Immature natural killer cell (primary cell): ENCODE data around the gene NREP. TPM values are rescaled to one million over a fixed set of nuclear protein-coding genes. Genes with fewer than 3 reads are reported as not detected.

ENCODE experiments used
- DNase-seq, 3 donors: peaks; one replicate each; pipeline ENCODE4 v3.0.0; 2022; ENCODE audit warnings: mixed read lengths in 1 of 3
- H3K27ac Mint-ChIP-seq, 6 donors: one replicate each; pipeline ENCODE4 v1.8.0; 2020; ENCODE audit warnings: mixed read lengths in 6 of 6, mild to moderate bottlenecking in 5 of 6, inconsistent platforms in 4 of 6, moderate library complexity in 3 of 6
- H3K27me3 Mint-ChIP-seq, 3 donors: one replicate each; pipeline ENCODE4 v1.8.0; 2020 to 2021; ENCODE audit warnings: low read depth in 3 of 3, mild to moderate bottlenecking in 3 of 3, mixed read lengths in 3 of 3, moderate library complexity in 3 of 3, inconsistent platforms in 1 of 3
- H3K36me3 Mint-ChIP-seq, 3 donors: one replicate each; pipeline ENCODE4 v1.8.0; 2020; ENCODE audit warnings: mixed read lengths in 3 of 3, inconsistent platforms in 2 of 3, mild to moderate bottlenecking in 2 of 3
- H3K4me1 Mint-ChIP-seq, 2 donors: one replicate each; pipeline ENCODE4 v1.8.0; 2020; ENCODE audit warnings: inconsistent platforms in 2 of 2, mild to moderate bottlenecking in 2 of 2, mixed read lengths in 2 of 2, moderate library complexity in 1 of 2
- H3K4me3 Mint-ChIP-seq, 5 donors: one replicate each; pipeline ENCODE4 v1.8.0; 2020; ENCODE audit warnings: mild to moderate bottlenecking in 5 of 5, mixed read lengths in 5 of 5, inconsistent platforms in 3 of 5, moderate library complexity in 3 of 5
- H3K9me3 Mint-ChIP-seq, 6 donors: one replicate each; pipeline ENCODE4 v1.8.0; 2020; ENCODE audit warnings: mild to moderate bottlenecking in 6 of 6, mixed read lengths in 6 of 6, inconsistent platforms in 4 of 6, moderate library complexity in 3 of 6
- polyA plus RNA-seq, 3 donors: library from polyadenylated mRNA; unstranded; fragments of 300-500 nt; fragmentation: Illumina TruSeq; gene quantifications; one replicate each; pipeline ENCODE4 v1.2.3, GENCODE V29; 2021

NREP gene, protein sequence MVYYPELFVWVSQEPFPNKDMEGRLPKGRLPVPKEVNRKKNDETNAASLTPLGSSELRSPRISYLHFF
- polyA plus RNA-seq, result 10 to 100 TPM; 12.5 to 20.2 (median 17.6) TPM

DNA sequence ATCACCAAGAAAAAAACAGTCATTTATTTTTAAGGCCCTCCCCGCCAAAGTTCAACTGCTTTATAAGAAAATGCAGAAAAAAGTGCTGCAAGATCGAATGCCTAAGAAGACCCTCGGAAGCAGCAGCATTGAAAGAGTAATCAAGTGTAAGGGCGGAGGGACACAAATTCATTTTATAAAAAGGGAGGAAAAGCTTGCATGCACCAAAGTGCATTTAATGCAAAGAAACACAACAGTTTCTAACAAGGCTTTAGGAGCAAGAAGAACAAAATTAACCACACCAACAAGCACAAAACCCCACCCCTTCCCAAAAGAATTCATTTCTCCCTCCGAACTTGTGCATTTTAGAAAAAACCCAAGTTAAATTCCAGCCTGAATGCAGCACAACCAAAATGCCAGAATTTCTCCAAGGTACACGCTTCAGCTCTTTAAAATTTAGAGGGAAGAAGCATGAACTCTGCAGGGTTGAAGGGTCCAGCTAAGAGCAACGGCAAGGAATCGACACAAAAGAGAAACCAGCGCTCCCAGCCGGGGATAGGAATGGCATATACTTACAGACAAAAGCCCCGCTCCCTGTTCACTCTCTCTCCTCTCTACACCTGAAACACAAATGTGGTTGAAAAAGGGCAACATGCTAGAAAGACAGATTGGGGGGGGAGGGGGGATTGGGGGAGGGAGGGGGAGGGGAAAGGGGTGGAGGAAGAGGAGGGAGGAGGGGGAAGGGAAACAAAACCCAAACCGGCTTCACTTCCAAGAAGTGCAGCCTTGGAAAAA, at the start of gene NREP:
Gene NREP (minus strand): TSS at position 614 of the 774 bp plus-strand sequence. CDS start 1,422 bp downstream, outside the sequence.
- peaks cover 17 to 19% of the 10 kb centered on the region in 2 donors for H3K4me1 Mint-ChIP-seq
- DNase-seq, result no peak
- no peaks in the 10 kb centered on the region for H3K36me3 Mint-ChIP-seq
- H3K4me3 Mint-ChIP-seq, result peak within 1 kb of the TSS; percentile 86 to 96 (median 93)
- no peaks in the 10 kb centered on the region for H3K9me3 Mint-ChIP-seq
- peaks cover 2 to 10% (median 6%) of the 10 kb centered on the region in 3 donors for H3K27me3 Mint-ChIP-seq
- peak within 1 kb of the TSS; percentile 26 to 85 (median 77) for H3K27ac Mint-ChIP-seq

DNA sequence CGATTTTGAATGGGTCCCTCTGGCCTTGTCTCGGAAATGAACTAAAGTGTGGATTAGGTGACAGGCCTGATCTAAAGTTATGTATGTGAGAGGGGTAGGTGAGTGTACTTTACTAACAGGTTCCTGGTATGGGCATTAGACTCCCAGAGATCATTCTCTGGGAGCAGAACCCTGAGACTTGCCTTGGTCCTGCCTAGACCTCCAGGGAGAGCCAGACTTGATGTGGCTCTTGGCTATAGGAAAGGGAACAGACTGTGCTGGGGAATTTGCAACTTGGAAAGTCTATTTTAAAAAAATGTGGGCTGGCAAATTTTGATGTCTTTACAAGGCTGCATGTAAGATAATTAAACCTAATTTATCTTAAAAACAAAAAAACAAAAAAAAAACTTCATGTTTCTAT, 49.8 kb upstream of the NREP start:
- Mint-ChIP-seq H3K36me3 (no peaks in the 10 kb centered on the region), H3K27ac (no peak overlapping the region), H3K4me3 (no peak overlapping the region), H3K27me3 (peaks cover 0 to 4% (median 1%) of the 10 kb centered on the region in 3 donors), H3K9me3 (peaks cover 0 to 2% (median 0%) of the 10 kb centered on the region in 6 donors), H3K4me1 (no peaks in the 10 kb centered on the region)
- no peak for DNase-seq

DNA sequence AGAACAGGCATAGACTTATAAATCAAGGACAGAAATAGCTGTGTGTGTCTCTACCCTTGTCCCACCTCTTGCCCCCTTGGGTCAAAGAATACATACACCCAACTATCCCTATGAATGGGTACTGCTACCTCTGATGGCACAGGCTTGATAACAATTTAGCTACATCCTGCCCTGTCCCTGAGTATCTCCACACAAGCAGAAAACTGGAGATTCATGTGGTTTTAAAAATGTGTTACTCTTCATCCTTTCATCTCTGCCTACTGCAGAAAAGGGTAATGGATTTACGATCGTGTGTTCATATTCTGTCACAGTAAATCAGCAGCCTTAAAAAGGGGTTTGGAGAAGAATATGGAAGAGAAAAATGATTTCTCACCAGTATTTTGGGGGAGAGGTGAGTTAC, 49.2 kb upstream of the NREP start:
- DNase-seq, result no peak
- peaks cover 0 to 4% (median 1%) of the 10 kb centered on the region in 3 donors for H3K27me3 Mint-ChIP-seq
- H3K9me3 Mint-ChIP-seq, result peaks cover 0 to 2% (median 0%) of the 10 kb centered on the region in 6 donors
- no peak overlapping the region for H3K27ac Mint-ChIP-seq
- H3K4me3 Mint-ChIP-seq, result no peak overlapping the region
- H3K36me3 Mint-ChIP-seq, result no peaks in the 10 kb centered on the region
- no peaks in the 10 kb centered on the region for H3K4me1 Mint-ChIP-seq

DNA sequence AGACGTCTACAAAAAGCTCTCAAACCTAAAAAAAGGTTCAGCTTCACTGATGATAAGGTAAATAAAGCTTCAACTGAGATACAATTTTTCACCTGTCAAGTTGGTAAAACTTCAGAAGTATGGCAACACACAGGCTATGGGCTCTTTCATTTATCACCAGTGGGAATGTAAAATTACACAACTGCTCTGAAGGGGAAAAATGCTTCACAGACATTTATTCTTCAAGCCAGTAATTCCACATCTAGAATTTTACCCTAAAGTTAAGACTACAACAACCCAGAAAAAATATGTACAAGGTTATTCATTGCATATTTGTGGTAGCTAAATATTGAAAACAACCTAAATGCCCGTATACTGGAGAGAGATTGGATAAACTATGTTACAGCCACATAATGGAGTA, 48.1 kb upstream of the NREP start:
- no peak overlapping the region for H3K27ac Mint-ChIP-seq
- H3K4me3 Mint-ChIP-seq, result no peak overlapping the region
- no peaks in the 10 kb centered on the region for H3K36me3 Mint-ChIP-seq
- no peak for DNase-seq
- peaks cover 0 to 2% (median 0%) of the 10 kb centered on the region in 6 donors for H3K9me3 Mint-ChIP-seq
- H3K4me1 Mint-ChIP-seq, result no peaks in the 10 kb centered on the region
- peaks cover 0 to 4% (median 1%) of the 10 kb centered on the region in 3 donors for H3K27me3 Mint-ChIP-seq

DNA sequence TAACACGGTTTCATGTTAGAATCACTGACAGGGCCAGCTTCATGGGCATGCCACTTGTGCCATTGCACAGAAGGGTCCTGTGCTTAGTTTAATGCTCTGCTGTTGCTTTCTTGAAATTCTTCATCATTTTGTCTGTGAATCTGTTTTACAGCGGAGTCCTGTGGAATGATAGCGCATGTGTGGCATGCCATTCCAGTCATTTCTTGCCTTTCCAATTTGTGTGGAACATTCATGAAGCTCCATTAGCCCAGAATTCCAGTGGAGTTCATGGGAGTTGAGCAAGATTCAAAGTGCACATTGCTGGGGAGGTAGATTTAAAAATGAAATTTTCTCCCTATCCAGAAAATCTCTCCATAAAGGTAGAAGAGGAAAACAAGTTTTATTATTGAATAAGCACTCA, 43.4 kb upstream of the NREP start:
- no peaks in the 10 kb centered on the region for H3K4me1 Mint-ChIP-seq

DNA sequence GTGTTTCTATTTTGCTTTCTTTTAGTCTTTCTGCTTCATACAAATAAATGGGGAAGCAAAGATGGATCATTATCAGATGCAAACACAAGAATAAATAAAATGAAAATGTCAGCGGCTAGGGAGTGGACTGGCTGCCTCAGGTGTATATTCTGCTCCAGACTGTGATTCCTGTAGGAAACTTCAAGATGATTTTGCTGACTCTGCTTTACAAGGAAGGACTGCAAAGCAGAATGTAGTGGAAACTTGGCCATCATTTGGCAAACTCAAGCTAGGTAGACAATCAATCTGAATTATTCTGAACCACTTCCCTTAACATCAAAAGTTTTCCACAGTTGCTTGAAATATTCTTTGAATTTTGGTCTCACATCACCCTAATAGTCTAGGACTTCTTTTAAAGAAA, 38.1 kb upstream of the NREP start:
- no peaks in the 10 kb centered on the region for H3K4me1 Mint-ChIP-seq
- peaks cover 1 to 8% (median 4%) of the 10 kb centered on the region in 3 donors for H3K27me3 Mint-ChIP-seq
- no peak overlapping the region for H3K4me3 Mint-ChIP-seq
- no peak for DNase-seq
- no peaks in the 10 kb centered on the region for H3K36me3 Mint-ChIP-seq
- H3K9me3 Mint-ChIP-seq, result peaks cover 0 to 1% (median 0%) of the 10 kb centered on the region in 6 donors
- H3K27ac Mint-ChIP-seq, result no peak overlapping the region

More for the DNA sequence above, 43.4 kb upstream of the NREP start:
- H3K27me3 Mint-ChIP-seq, result peaks cover 2 to 8% (median 3%) of the 10 kb centered on the region in 3 donors
- H3K27ac Mint-ChIP-seq, result no peak overlapping the region
- DNase-seq, result no peak
- H3K36me3 Mint-ChIP-seq, result no peaks in the 10 kb centered on the region
- H3K4me3 Mint-ChIP-seq, result no peak overlapping the region
- H3K9me3 Mint-ChIP-seq, result no peaks in the 10 kb centered on the region

DNA sequence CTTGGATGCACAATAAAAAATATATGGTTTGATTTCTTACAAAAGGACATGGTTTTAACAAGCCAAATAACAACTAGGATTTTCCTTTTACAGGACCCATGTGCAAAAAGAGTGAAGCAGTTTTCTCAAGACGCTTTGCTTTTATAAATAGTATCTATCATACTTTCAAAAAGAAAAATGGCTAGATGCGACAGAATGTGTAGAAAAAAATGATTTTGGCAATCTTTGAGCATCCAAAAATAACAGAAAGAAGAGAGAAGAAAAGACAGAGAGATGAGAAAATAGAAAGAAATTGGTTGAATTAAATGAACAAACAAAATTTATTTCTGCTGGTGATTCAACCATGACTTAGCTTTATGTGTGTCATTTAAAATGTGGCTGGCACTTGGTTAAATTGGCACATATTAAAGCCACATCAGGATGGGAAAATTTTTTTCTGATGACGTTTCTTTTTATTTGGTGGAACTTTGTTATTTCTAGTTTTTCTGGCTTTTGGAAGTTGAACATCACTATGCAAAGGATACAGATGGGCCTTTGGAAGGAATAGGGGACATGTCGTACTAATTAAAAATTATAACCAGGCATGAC, 35.6 kb upstream of the NREP start:
- no peaks in the 10 kb centered on the region for H3K36me3 Mint-ChIP-seq
- peaks cover 0 to 2% (median 1%) of the 10 kb centered on the region in 3 donors for H3K27me3 Mint-ChIP-seq
- peaks cover 0 to 1% (median 0%) of the 10 kb centered on the region in 6 donors for H3K9me3 Mint-ChIP-seq
- no peak overlapping the region for H3K27ac Mint-ChIP-seq
- H3K4me3 Mint-ChIP-seq, result no peak overlapping the region
- DNase-seq, result no peak
- H3K4me1 Mint-ChIP-seq, result no peaks in the 10 kb centered on the region

DNA sequence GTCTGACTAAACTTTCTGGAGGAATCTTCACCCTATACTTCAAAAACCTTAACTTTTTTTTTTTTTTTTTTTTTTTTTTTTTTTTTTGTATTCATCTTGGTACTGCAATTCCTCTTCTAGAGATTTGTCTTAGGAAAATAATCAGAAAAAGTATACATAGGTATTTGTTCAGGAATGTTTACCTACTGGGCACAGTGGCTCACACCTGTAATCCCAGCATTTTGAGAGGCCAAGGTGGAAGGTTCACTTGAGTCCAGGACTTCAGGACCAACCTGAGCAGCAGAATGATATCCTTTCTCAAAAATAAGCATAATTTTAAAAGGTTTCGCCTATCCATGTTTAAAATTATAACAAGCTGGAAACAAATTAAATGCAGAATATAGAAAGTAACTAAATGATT, 33.3 kb upstream of the NREP start:
- H3K4me3 Mint-ChIP-seq, result no peak overlapping the region
- no peaks in the 10 kb centered on the region for H3K4me1 Mint-ChIP-seq
- peaks cover 0 to 1% (median 0%) of the 10 kb centered on the region in 6 donors for H3K9me3 Mint-ChIP-seq
- DNase-seq, result no peak
- peaks cover 2 to 7% (median 4%) of the 10 kb centered on the region in 3 donors for H3K27me3 Mint-ChIP-seq
- no peaks in the 10 kb centered on the region for H3K36me3 Mint-ChIP-seq
- H3K27ac Mint-ChIP-seq, result no peak overlapping the region

DNA sequence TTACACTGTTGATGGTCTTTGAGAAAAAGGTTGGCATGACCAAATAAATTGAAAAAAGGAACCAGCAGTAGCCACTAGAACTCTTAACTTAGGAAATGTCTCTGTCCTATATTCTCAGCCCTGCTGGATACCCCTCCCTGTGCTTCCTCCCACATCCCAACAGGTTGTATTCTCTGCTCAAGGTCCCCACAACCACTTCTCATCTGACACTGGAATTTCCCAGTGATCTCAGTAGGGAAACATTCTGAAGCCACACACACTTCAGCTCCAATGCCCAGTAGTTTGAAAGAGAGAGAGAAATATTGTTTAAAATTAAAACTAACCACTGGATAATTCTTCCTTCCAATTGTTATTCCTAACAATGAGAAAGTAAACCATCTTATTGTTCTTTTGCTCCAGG, 30.0 kb upstream of the NREP start:
- Mint-ChIP-seq H3K27me3 (peaks cover 0 to 6% (median 4%) of the 10 kb centered on the region in 3 donors), H3K27ac (no peak overlapping the region), H3K4me3 (no peak overlapping the region), H3K9me3 (no peaks in the 10 kb centered on the region), H3K36me3 (no peaks in the 10 kb centered on the region), H3K4me1 (no peaks in the 10 kb centered on the region)
- DNase-seq, result no peak

DNA sequence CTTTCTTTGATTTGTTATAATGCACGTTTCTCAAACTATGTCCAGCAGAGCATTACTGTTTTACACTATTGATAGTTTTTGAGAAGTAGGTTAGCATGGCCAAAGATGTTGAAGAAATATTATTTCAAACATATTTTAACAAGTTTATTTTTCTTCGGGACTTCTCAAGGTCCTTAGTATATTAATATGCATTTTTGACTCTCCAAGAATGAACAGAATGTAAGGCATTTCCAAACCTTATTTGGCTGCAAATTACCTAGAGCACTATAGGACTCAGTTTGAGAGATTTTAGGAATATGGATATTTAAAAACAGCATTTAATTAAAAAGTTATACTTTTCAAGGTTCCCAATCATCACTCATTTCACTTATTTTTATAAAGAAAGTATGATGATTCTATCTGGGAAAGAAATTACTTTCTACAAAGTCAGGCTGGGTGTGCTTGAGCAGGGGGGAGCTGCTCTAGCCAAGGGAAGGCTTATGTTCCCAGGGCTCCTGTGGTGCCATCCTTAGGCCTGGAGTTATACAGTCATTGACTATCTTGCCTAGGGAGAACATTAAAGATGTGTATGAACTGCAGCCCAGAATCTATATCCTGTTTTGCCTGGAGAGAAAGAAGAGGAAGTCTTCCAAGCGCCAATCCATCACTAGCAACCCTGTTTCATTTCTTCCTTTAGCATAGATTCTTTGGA, 27.6 kb upstream of the NREP start:
- H3K36me3 Mint-ChIP-seq, result no peaks in the 10 kb centered on the region
- H3K9me3 Mint-ChIP-seq, result no peaks in the 10 kb centered on the region
- no peak for DNase-seq
- H3K4me1 Mint-ChIP-seq, result no peaks in the 10 kb centered on the region
- no peak overlapping the region for H3K27ac Mint-ChIP-seq
- peaks cover 2 to 6% (median 4%) of the 10 kb centered on the region in 3 donors for H3K27me3 Mint-ChIP-seq
- H3K4me3 Mint-ChIP-seq, result no peak overlapping the region

DNA sequence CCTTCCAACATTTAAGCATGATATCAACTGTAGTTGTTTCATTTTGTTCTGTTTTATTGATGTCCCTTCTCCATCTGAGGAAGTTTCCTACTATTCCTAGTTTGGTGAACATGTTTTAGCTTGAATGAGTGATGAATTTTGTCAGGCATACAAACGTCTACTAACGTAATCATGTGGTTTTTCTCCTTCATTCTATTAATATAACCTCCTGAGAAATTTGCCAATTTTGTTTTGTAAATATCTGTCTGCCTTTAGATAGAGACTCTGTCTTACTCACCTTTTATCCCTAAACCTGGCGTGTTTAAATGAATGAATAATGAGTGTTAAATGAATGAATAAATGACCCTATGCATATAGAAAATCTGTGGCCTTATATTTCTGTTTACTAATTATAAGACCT, 26.5 kb upstream of the NREP start:
- H3K27me3 Mint-ChIP-seq, result peaks cover 2 to 6% (median 4%) of the 10 kb centered on the region in 3 donors
- H3K9me3 Mint-ChIP-seq, result no peaks in the 10 kb centered on the region
- no peak overlapping the region for H3K27ac Mint-ChIP-seq
- H3K36me3 Mint-ChIP-seq, result no peaks in the 10 kb centered on the region
- H3K4me3 Mint-ChIP-seq, result no peak overlapping the region
- DNase-seq, result no peak
- H3K4me1 Mint-ChIP-seq, result no peaks in the 10 kb centered on the region

DNA sequence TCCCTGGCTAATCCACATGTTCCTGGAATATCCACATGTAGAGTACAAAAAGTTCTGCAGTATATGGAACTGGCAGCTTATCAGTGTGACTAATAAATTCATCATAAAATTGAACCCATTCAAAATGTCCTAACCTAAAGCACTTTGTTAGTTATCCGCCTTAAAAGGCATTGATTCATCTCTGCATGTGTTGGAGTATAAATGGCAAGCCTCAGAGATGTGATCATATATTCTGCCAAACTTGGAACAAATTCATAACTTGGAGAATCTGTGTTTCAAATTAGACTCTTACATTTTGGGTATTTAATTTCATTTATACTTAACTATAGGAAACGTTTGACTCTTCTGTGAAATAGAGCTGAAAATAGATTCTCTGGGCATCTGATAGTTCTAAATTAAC, 25.2 kb upstream of the NREP start:
- no peak for DNase-seq
- Mint-ChIP-seq H3K4me3 (no peak overlapping the region), H3K9me3 (no peaks in the 10 kb centered on the region), H3K27me3 (peaks cover 2 to 4% (median 2%) of the 10 kb centered on the region in 3 donors), H3K27ac (no peak overlapping the region), H3K36me3 (no peaks in the 10 kb centered on the region), H3K4me1 (no peaks in the 10 kb centered on the region)

DNA sequence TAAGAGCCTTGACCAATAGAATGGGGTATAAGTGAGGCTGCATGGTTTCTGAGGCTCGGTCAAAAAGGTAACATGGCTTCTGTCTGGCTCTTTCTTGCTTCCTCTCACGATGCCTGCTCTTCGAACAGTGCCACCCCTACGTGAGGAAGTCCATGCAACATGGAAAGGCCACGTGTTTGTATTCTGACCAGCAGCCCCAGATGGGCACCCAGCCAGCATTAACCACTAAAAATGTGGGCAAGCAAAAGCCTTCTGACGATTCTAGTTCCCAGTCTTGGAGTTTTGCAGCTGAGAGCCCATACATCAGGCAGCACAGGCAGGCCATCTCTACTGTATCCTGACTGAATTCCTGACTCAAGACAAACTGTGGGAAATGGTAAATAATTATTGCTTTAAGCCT, 24.2 kb upstream of the NREP start:
- no peaks in the 10 kb centered on the region for H3K4me1 Mint-ChIP-seq
- H3K27ac Mint-ChIP-seq, result no peak overlapping the region
- no peak overlapping the region for H3K4me3 Mint-ChIP-seq
- H3K27me3 Mint-ChIP-seq, result peaks cover 0 to 3% (median 2%) of the 10 kb centered on the region in 3 donors
- H3K9me3 Mint-ChIP-seq, result no peaks in the 10 kb centered on the region
- DNase-seq, result no peak
- no peaks in the 10 kb centered on the region for H3K36me3 Mint-ChIP-seq

DNA sequence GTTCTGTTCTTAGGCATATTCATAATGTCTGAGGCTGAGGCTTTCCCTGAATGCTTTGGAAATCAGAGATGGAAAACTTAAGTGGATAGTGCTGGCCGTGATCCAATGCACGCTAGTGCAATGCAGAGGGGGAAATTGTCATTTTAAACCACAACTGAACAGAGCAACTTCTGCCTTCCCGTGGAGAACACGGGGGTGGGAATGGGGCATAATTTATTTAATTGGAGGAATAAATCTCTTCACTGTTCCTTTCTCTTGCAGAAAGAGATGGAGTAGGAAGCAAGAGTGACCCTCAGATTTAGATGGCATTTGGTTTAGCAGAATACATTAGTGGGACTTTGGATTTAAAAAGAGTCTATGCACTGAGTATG, 22.9 kb upstream of the NREP start:
- no peak overlapping the region for H3K4me3 Mint-ChIP-seq
- no peaks in the 10 kb centered on the region for H3K36me3 Mint-ChIP-seq
- no peak overlapping the region for H3K27ac Mint-ChIP-seq
- no peaks in the 10 kb centered on the region for H3K9me3 Mint-ChIP-seq
- peaks cover 0 to 2% (median 1%) of the 10 kb centered on the region in 3 donors for H3K27me3 Mint-ChIP-seq
- no peak for DNase-seq
- H3K4me1 Mint-ChIP-seq, result peaks cover 0 to 1% of the 10 kb centered on the region in 2 donors
